Activated B cell treated with CpG ODN at 0.5 μM for 24 hours (primary cell): ENCODE results near the gene ODF2. TPM values are rescaled to one million over a fixed set of nuclear protein-coding genes. Genes with fewer than 3 reads are reported as not detected.

Source experiments
- ATAC-seq: fragments of 200-7000 bp; cut with Tn5 transposase; one replicate; pipeline ENCODE4 v1.10.0; 2021; ENCODE audit warnings: low read depth, mild to moderate bottlenecking, moderate library complexity
- CTCF ChIA-PET: fragments of 350-600 bp; sonication (Branson Sonifier 250); formaldehyde crosslinking; loops from one replicate; lab custom pipeline; 2021; ENCODE audit warnings: antibody characterized with exemption; lab: Charles Lee
- POLR2A ChIA-PET: fragments of 350-600 bp; sonication (Branson Sonifier 250); formaldehyde crosslinking; loops from one replicate; lab custom pipeline; 2021; ENCODE audit warnings: antibody characterized with exemption; lab: Charles Lee
- DNase-seq: peaks from one replicate; pipeline ENCODE4 v3.0.0; 2022
- H3K27ac Mint-ChIP-seq: one replicate; pipeline ENCODE4 v1.8.0; 2020; ENCODE audit warnings: mixed read lengths
- H3K27me3 Mint-ChIP-seq: one replicate; pipeline ENCODE4 v1.8.0; 2021; ENCODE audit warnings: mixed read lengths
- H3K36me3 Mint-ChIP-seq: one replicate; pipeline ENCODE4 v1.8.0; 2021; ENCODE audit warnings: low read depth, mixed read lengths
- H3K4me1 Mint-ChIP-seq: one replicate; pipeline ENCODE4 v1.8.0; 2021; ENCODE audit warnings: mixed read lengths
- H3K4me3 Mint-ChIP-seq: one replicate; pipeline ENCODE4 v1.8.0; 2020; ENCODE audit warnings: mild to moderate bottlenecking, mixed read lengths
- H3K9me3 Mint-ChIP-seq: one replicate; pipeline ENCODE4 v1.8.0; 2020; ENCODE audit warnings: mixed read lengths
- CTCF ChIP-seq: fragments of 200-600 bp; IDR thresholded peaks from one replicate; pipeline ENCODE4 v1.8.0; 2022; ENCODE audit warnings: antibody characterized with exemption, mild to moderate bottlenecking
- intact Hi-C: fragments of 100-400 bp; cut with micrococcal nuclease; formaldehyde crosslinking; loops from one replicate; pipeline ENCODE4 v1.15.1; 2024
- total RNA-seq: library from RNA; stranded (reverse); gene quantifications from 2 replicates; pipeline ENCODE4 v1.2.3, GENCODE V29; 2022

Gene ODF2
- total RNA-seq, 1 donor from 2014 or later = 45.7 TPM

- Mint-ChIP-seq H3K36me3 (peaks cover 38% of the 10 kb centered on the region), H3K4me3 (no peak overlapping the region), H3K27me3 (no peaks in the 10 kb centered on the region), H3K9me3 (no peaks in the 10 kb centered on the region), H3K27ac (no peak overlapping the region), H3K4me1 (no peaks in the 10 kb centered on the region)
- DNase-seq = no peak
- no peak for TF ChIP-seq CTCF
- intact Hi-C loops = no loop called here
- POLR2A ChIA-PET = no interaction called here
- ATAC-seq = no peak
- CTCF ChIA-PET = no interaction called here
These were observed 13.3 kb downstream of the ODF2 start for GRCh38 chr9:128469070-128469469.

- peaks cover 51% of the 10 kb centered on the region for H3K36me3 Mint-ChIP-seq
- DNase-seq = no peak
- no peak overlapping the region for H3K4me3 Mint-ChIP-seq
- no peaks in the 10 kb centered on the region for H3K27me3 Mint-ChIP-seq
- no peaks in the 10 kb centered on the region for H3K4me1 Mint-ChIP-seq
- TF ChIP-seq CTCF = no peak
- no peak for ATAC-seq
- ChIA-PET POLR2A (interaction anchor here (1.5 kb wide), 1 partner anchor 12 kb away, joined by 3 read pairs; no protein-coding TSS in a partner anchor), CTCF (no interaction called here)
- no peak overlapping the region for H3K27ac Mint-ChIP-seq
- intact Hi-C loops = no loop called here
- H3K9me3 Mint-ChIP-seq = no peaks in the 10 kb centered on the region
These were observed 14.8 kb downstream of the ODF2 start for GRCh38 chr9:128470560-128470959.

- no peak for ATAC-seq
- CTCF ChIA-PET = no interaction called here
- no peaks in the 10 kb centered on the region for H3K4me1 Mint-ChIP-seq
- intact Hi-C loops = no loop called here
- no peaks in the 10 kb centered on the region for H3K27me3 Mint-ChIP-seq
- peaks cover 57% of the 10 kb centered on the region for H3K36me3 Mint-ChIP-seq
- no peak overlapping the region for H3K27ac Mint-ChIP-seq
- POLR2A ChIA-PET = interaction anchor here (0.6 kb wide), 1 partner anchor 32 kb away, joined by 8 read pairs; no protein-coding TSS in a partner anchor
- no peak for DNase-seq
- no peak overlapping the region for H3K4me3 Mint-ChIP-seq
- H3K9me3 Mint-ChIP-seq = no peaks in the 10 kb centered on the region
- TF ChIP-seq CTCF = no peak
These were observed 17.3 kb downstream of the ODF2 start for GRCh38 chr9:128473104-128473503.

GRCh38 chr9:128475867-128476266, 20.1 kb downstream of the ODF2 start:
- H3K36me3 Mint-ChIP-seq = peaks cover 61% of the 10 kb centered on the region
- intact Hi-C loops = no loop called here

GRCh38 chr9:128479262-128479661, 23.5 kb downstream of the ODF2 start:
- H3K27me3 Mint-ChIP-seq = no peaks in the 10 kb centered on the region
- DNase-seq = no peak
- no peak for TF ChIP-seq CTCF
- peaks cover 66% of the 10 kb centered on the region for H3K36me3 Mint-ChIP-seq
- no peak overlapping the region for H3K27ac Mint-ChIP-seq
- CTCF ChIA-PET = no interaction called here
- ATAC-seq = no peak
- intact Hi-C loops = no loop called here
- no peaks in the 10 kb centered on the region for H3K4me1 Mint-ChIP-seq
- no peaks in the 10 kb centered on the region for H3K9me3 Mint-ChIP-seq
- H3K4me3 Mint-ChIP-seq = no peak overlapping the region
- POLR2A ChIA-PET = no interaction called here

More at GRCh38 chr9:128475867-128476266, 20.1 kb downstream of the ODF2 start:
- no peaks in the 10 kb centered on the region for H3K9me3 Mint-ChIP-seq
- ChIA-PET CTCF (no interaction called here), POLR2A (no interaction called here)
- H3K4me1 Mint-ChIP-seq = no peaks in the 10 kb centered on the region
- H3K4me3 Mint-ChIP-seq = no peak overlapping the region
- H3K27me3 Mint-ChIP-seq = no peaks in the 10 kb centered on the region
- H3K27ac Mint-ChIP-seq = no peak overlapping the region
- no peak for DNase-seq
- no peak for TF ChIP-seq CTCF
- no peak for ATAC-seq
